Ovary (tissue), 3 donors: ENCODE measurements around the gene MOGAT2.

Source experiments
- POLR2A ChIP-seq: fragments of 450-650 bp; IDR thresholded peaks from one replicate; pipeline ENCODE4 v1.6.1; 2017; ENCODE audit warnings: antibody characterized with exemption, mild to moderate bottlenecking, moderate library complexity
- TF ChIP-seq, protein P1 (sequence below), 3 donors: fragments of 450-650 bp in 2 of 3; fragments of 200-600 bp in 1 of 3; IDR thresholded peaks; one replicate each; pipeline versions ENCODE4 v1.5.1 to v1.8.0; 2016 to 2022; ENCODE audit warnings: antibody characterized with exemption in 3 of 3, mild to moderate bottlenecking in 1 of 3
- donor health status: DM: no; HTN: no; CAD: no.

DNA sequence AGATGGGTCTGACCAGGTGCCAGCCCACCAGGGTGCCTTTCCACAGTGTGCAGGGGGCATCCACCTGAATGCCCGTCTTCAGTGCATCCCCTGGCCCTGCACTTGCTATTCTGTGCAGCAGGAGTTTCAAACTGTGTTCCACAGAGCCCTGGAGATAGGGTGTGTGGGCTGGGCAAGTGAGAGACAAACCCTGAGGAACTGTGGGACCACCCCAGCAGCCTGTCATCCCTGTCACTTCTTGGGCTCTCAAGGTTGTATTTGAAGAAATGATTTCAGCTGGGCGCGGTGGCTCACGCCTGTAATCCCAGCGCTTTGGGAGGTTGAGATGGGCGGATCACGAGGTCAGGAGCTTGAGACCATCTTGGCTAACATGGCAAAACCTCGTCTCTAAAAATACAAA is 44.5 kb downstream of the MOGAT2 start:
- TF ChIP-seq, protein P1, sequence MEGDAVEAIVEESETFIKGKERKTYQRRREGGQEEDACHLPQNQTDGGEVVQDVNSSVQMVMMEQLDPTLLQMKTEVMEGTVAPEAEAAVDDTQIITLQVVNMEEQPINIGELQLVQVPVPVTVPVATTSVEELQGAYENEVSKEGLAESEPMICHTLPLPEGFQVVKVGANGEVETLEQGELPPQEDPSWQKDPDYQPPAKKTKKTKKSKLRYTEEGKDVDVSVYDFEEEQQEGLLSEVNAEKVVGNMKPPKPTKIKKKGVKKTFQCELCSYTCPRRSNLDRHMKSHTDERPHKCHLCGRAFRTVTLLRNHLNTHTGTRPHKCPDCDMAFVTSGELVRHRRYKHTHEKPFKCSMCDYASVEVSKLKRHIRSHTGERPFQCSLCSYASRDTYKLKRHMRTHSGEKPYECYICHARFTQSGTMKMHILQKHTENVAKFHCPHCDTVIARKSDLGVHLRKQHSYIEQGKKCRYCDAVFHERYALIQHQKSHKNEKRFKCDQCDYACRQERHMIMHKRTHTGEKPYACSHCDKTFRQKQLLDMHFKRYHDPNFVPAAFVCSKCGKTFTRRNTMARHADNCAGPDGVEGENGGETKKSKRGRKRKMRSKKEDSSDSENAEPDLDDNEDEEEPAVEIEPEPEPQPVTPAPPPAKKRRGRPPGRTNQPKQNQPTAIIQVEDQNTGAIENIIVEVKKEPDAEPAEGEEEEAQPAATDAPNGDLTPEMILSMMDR (IDR thresholded peaks at IDR 0.05), result no peak
- TF ChIP-seq POLR2A, result no peak
